Liver (tissue), 9 donors: Measurements from ENCODE around the gene CDON. TPM values are rescaled to one million over a fixed set of nuclear protein-coding genes. Genes with fewer than 3 reads are reported as not detected.

Experiments used
- DNase-seq: peaks from one replicate; pipeline ENCODE4 v3.0.0-alpha.2; 2017; ENCODE audit warnings: low spot score
- H3K27ac ChIP-seq, 2 donors: one replicate each; pipeline ENCODE4 v1.7.0; 2013; ENCODE audit warnings: inconsistent platforms in 2 of 2, low read length in 2 of 2, control low read depth in 1 of 2, low read depth in 1 of 2, mild to moderate bottlenecking in 1 of 2
- H3K27me3 ChIP-seq, 4 donors: one replicate each; pipeline versions ENCODE4 v1.6.1 to v1.7.0; 2013; ENCODE audit warnings: low read length in 3 of 4, inconsistent platforms in 1 of 4, mild to moderate bottlenecking in 1 of 4, moderate library complexity in 1 of 4; ENCODE audit not compliant: control insufficient read depth in 4 of 4, insufficient read depth in 4 of 4
- H3K36me3 ChIP-seq, 4 donors: one replicate each; pipeline versions ENCODE4 v1.6.1 to v1.7.0; 2013; ENCODE audit warnings: low read length in 3 of 4, mild to moderate bottlenecking in 3 of 4, low read depth in 1 of 4, moderate library complexity in 1 of 4; ENCODE audit not compliant: control insufficient read depth in 4 of 4, insufficient read depth in 3 of 4
- H3K4me1 ChIP-seq, 4 donors: one replicate each; pipeline versions ENCODE4 v1.6.1 to v1.7.0; 2013; ENCODE audit warnings: low read length in 3 of 4, mild to moderate bottlenecking in 3 of 4, moderate library complexity in 1 of 4; ENCODE audit not compliant: control insufficient read depth in 4 of 4, insufficient read depth in 4 of 4
- H3K4me3 ChIP-seq, 3 donors: one replicate each; pipeline versions ENCODE4 v1.6.1 to v1.7.0; 2013; ENCODE audit warnings: low read length in 3 of 3, control low read depth in 1 of 3, low read depth in 1 of 3, mild to moderate bottlenecking in 1 of 3
- H3K9ac ChIP-seq, 2 donors: one replicate each; pipeline ENCODE4 v1.7.0; 2013; ENCODE audit warnings: low read length in 2 of 2, mild to moderate bottlenecking in 2 of 2, moderate library complexity in 2 of 2, control low read depth in 1 of 2, low read depth in 1 of 2
- H3K9me3 ChIP-seq, 4 donors: one replicate each; pipeline versions ENCODE4 v1.6.1 to v1.7.0; 2013; ENCODE audit warnings: low read length in 3 of 4; ENCODE audit not compliant: control insufficient read depth in 4 of 4
- ATF3 ChIP-seq: IDR thresholded peaks from 2 replicates; pipeline ENCODE4 v1.6.1; 2016; ENCODE audit warnings: antibody characterized with exemption
- EGR1 ChIP-seq, 2 donors: IDR thresholded peaks; 2 replicates each; pipeline ENCODE4 v1.6.1; 2016 to 2018; ENCODE audit warnings: antibody characterized with exemption in 2 of 2, low read depth in 2 of 2
- FOXA1 ChIP-seq: IDR thresholded peaks from 2 replicates; pipeline ENCODE4 v1.6.1; 2016; ENCODE audit warnings: antibody characterized with exemption
- FOXA2 ChIP-seq: IDR thresholded peaks from 2 replicates; pipeline ENCODE4 v1.6.1; 2016; ENCODE audit warnings: antibody characterized with exemption
- GABPA ChIP-seq, 2 donors: IDR thresholded peaks in 1 of 2; conservative IDR thresholded peaks in 1 of 2; 2 replicates each; pipeline ENCODE4 v1.6.1; 2016; ENCODE audit warnings: antibody characterized with exemption in 2 of 2, mild to moderate bottlenecking in 1 of 2, moderate library complexity in 1 of 2
- HNF4A ChIP-seq, 2 donors: conservative IDR thresholded peaks; 2 replicates each; pipeline ENCODE4 v1.6.1; 2016; ENCODE audit warnings: antibody characterized with exemption in 2 of 2, mild to moderate bottlenecking in 2 of 2
- HNF4G ChIP-seq: IDR thresholded peaks from 2 replicates; pipeline ENCODE4 v1.6.1; 2016; ENCODE audit warnings: antibody characterized with exemption
- JUND ChIP-seq, 2 donors: IDR thresholded peaks; 2 replicates each; pipeline ENCODE4 v1.6.1; 2016; ENCODE audit warnings: antibody characterized with exemption in 2 of 2
- RAD21 ChIP-seq, 2 donors: IDR thresholded peaks; 2 replicates each; pipeline ENCODE4 v1.6.1; 2016; ENCODE audit warnings: antibody characterized with exemption in 2 of 2, mild to moderate bottlenecking in 2 of 2
- RXRA ChIP-seq, 2 donors: IDR thresholded peaks; 2 replicates each; pipeline ENCODE4 v1.6.1; 2017 to 2018; ENCODE audit warnings: antibody characterized with exemption in 2 of 2, mild to moderate bottlenecking in 1 of 2
- SP1 ChIP-seq: IDR thresholded peaks from 2 replicates; pipeline ENCODE4 v1.6.1; 2018; ENCODE audit warnings: antibody characterized with exemption, mild to moderate bottlenecking
- TAF1 ChIP-seq: conservative IDR thresholded peaks from 2 replicates; pipeline ENCODE4 v1.6.1; 2016; ENCODE audit warnings: antibody characterized with exemption, mild to moderate bottlenecking
- YY1 ChIP-seq: IDR thresholded peaks from 2 replicates; pipeline ENCODE4 v1.6.1; 2016; ENCODE audit warnings: antibody characterized with exemption, mild to moderate bottlenecking
- ZBTB33 ChIP-seq: IDR thresholded peaks from 2 replicates; pipeline ENCODE4 v1.6.1; 2016; ENCODE audit warnings: antibody characterized with exemption
- WGBS: extraction: QIAGEN DNeasy Blood & Tissue Kit; methylation state at CpG from one replicate; pipeline ENCODE4 v1.1.7; 2013; 5-methylcytosine and 5-hydroxymethylcytosine counted together
- polyA plus RNA-seq, 2 donors: library from polyadenylated mRNA; stranded (reverse) in 1 of 2; unstranded in 1 of 2; fragments of 200-250 nt in 1 of 2; fragments of >200 nt in 1 of 2; fragmentation: Nextera tagmentation in 1 of 2; extraction: Ambion mirVana in 1 of 2; gene quantifications; one replicate each; pipeline versions ENCODE4 v1.2.1 to v1.2.3, GENCODE V29; 2013 to 2015
- total RNA-seq, 2 donors: library from RNA; depleted of rRNA; stranded (reverse); fragments of >200 nt; gene quantifications; one replicate each; pipeline ENCODE4 v1.2.3, GENCODE V29; 2014
- TF ChIP-seq, protein P1 (sequence below): IDR thresholded peaks from 2 replicates; pipeline ENCODE4 v1.6.1; 2016; ENCODE audit warnings: antibody characterized with exemption, mild to moderate bottlenecking
- TF ChIP-seq, protein P2 (sequence below): IDR thresholded peaks from 2 replicates; pipeline ENCODE4 v1.6.1; 2016; ENCODE audit warnings: antibody characterized with exemption
- donor health status: healthy.
- donor health status: healthy.
- donor health status: healthy.
- donor health status: healthy.
- donor health status: healthy.

CDON gene
- total and polyA plus RNA-seq, 4 donors = 0.69 to 7.4 (median 3.9) TPM

DNA sequence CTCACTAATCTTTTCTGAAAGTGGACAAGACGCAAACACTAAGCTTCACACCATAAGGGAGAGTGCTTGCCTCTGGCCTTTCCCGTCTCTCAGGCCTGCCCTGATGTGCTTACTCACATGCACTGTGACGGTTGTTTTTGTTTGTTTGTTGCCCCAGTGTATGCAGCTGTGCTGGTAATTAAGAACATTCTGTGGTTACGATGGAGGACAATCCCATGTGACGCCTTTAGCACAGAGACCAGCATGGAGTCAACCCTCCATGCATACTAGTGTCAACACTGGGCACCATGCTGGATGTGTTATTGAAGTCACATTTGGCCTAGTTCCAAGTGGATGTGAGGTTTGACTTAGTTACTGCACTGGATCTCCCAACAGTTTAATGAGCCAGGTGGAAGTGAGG is 27.8 kb upstream of the CDON start (continued):
- TF ChIP-seq, protein P1, sequence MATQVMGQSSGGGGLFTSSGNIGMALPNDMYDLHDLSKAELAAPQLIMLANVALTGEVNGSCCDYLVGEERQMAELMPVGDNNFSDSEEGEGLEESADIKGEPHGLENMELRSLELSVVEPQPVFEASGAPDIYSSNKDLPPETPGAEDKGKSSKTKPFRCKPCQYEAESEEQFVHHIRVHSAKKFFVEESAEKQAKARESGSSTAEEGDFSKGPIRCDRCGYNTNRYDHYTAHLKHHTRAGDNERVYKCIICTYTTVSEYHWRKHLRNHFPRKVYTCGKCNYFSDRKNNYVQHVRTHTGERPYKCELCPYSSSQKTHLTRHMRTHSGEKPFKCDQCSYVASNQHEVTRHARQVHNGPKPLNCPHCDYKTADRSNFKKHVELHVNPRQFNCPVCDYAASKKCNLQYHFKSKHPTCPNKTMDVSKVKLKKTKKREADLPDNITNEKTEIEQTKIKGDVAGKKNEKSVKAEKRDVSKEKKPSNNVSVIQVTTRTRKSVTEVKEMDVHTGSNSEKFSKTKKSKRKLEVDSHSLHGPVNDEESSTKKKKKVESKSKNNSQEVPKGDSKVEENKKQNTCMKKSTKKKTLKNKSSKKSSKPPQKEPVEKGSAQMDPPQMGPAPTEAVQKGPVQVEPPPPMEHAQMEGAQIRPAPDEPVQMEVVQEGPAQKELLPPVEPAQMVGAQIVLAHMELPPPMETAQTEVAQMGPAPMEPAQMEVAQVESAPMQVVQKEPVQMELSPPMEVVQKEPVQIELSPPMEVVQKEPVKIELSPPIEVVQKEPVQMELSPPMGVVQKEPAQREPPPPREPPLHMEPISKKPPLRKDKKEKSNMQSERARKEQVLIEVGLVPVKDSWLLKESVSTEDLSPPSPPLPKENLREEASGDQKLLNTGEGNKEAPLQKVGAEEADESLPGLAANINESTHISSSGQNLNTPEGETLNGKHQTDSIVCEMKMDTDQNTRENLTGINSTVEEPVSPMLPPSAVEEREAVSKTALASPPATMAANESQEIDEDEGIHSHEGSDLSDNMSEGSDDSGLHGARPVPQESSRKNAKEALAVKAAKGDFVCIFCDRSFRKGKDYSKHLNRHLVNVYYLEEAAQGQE = no peak
- TF ChIP-seq JUND (IDR thresholded peaks at IDR 0.05) = no peak
- no peak for TF ChIP-seq YY1
- TF ChIP-seq EGR1 (IDR thresholded peaks at IDR 0.05; ENCODE audit: low read depth in 2 of 2) = no peak
- no peak for TF ChIP-seq FOXA1

GRCh38 chr11:126088999-126089398 is 26.3 kb upstream of the CDON start:
- H3K9ac ChIP-seq = no peak overlapping the region
- peak overlapping the region; percentile 54 to 65 for H3K27ac ChIP-seq
- TF ChIP-seq RAD21 (IDR thresholded peaks at IDR 0.05) (peak; percentile 22 to 55), ZBTB33 (no peak), ATF3 (no peak), TAF1 (peak; percentile 21), YY1 (peak; percentile 48), FOXA1 (no peak), HNF4G (peak; percentile 79), FOXA2 (peak; percentile 37), GABPA (IDR thresholded peaks at IDR 0.05 in 1 of 2, conservative IDR thresholded peaks at IDR 0.05 in 1 of 2) (no peak), SP1 (peak; percentile 91), JUND (IDR thresholded peaks at IDR 0.05) (peak; percentile 29 to 44), HNF4A (conservative IDR thresholded peaks at IDR 0.05) (peak; percentile 91), RXRA (IDR thresholded peaks at IDR 0.05) (peak; percentile 62 to 83)
- TF ChIP-seq, protein P2, sequence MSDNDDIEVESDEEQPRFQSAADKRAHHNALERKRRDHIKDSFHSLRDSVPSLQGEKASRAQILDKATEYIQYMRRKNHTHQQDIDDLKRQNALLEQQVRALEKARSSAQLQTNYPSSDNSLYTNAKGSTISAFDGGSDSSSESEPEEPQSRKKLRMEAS = no peak
- TF ChIP-seq, protein P1 = peak; percentile 25
- no peaks in the 10 kb centered on the region for H3K27me3 ChIP-seq
- H3K4me3 ChIP-seq = no peak overlapping the region
- WGBS = 20% methylated on average over 1 of the region's 1 CpG
- no peaks in the 10 kb centered on the region for H3K36me3 ChIP-seq
- peak; percentile 51 for DNase-seq
- no peaks in the 10 kb centered on the region for H3K9me3 ChIP-seq
- H3K4me1 ChIP-seq = peaks cover 4 to 27% (median 19%) of the 10 kb centered on the region in 4 donors
